ENCODE results near the gene RETREG1. TPM values are rescaled to one million over a fixed set of nuclear protein-coding genes. Genes with fewer than 3 reads are reported as not detected.
"Not testable (repeated sequence)": the region's sequence is repeated elsewhere in the genome, so short reads cannot be mapped to it uniquely, and the experiment has no call there.

Gene RETREG1
- total RNA-seq, 1 donor from 2014 or later = 8.3 TPM

GRCh38 chr5:16546732-16547131 lies 70.1 kb downstream of the RETREG1 start:
- DNase-seq (ENCODE audit: low spot score in 2 of 2, unreplicated experiment in 2 of 2) = no peak
- Mint-ChIP-seq H3K4me3 (no peak overlapping the region), H3K9me3 (peaks cover 3% of the 10 kb centered on the region), H3K27me3 (ENCODE audit: low read depth) (no peaks in the 10 kb centered on the region), H3K36me3 (no peaks in the 10 kb centered on the region), H3K4me1 (peaks cover 6% of the 10 kb centered on the region), H3K27ac (peak overlapping the region; percentile 58)
- TF ChIP-seq CTCF (IDR thresholded peaks at IDR 0.05; ENCODE audit: unreplicated experiment) = no peak

- no peak for DNase-seq (ENCODE audit: low spot score in 2 of 2, unreplicated experiment in 2 of 2)
- no peaks in the 10 kb centered on the region for H3K36me3 Mint-ChIP-seq
- H3K4me3 Mint-ChIP-seq = no peak overlapping the region
- no peak overlapping the region for H3K27ac Mint-ChIP-seq
- H3K9me3 Mint-ChIP-seq = no peaks in the 10 kb centered on the region
- TF ChIP-seq CTCF (IDR thresholded peaks at IDR 0.05; ENCODE audit: unreplicated experiment) = no peak
- H3K4me1 Mint-ChIP-seq = peaks cover 6% of the 10 kb centered on the region
- H3K27me3 Mint-ChIP-seq (ENCODE audit: low read depth) = peaks cover 2% of the 10 kb centered on the region
Measured at GRCh38 chr5:16544607-16545374, 72.0 kb downstream of the RETREG1 start.

- not testable (repeated sequence) for H3K4me1 Mint-ChIP-seq; H3K9me3 Mint-ChIP-seq; H3K4me3 Mint-ChIP-seq; H3K36me3 Mint-ChIP-seq; DNase-seq (ENCODE audit: low spot score in 2 of 2, unreplicated experiment in 2 of 2); H3K27me3 Mint-ChIP-seq (ENCODE audit: low read depth); H3K27ac Mint-ChIP-seq
Measured at GRCh38 chr5:16543206-16543605, 73.6 kb downstream of the RETREG1 start.

GRCh38 chr5:16542236-16542635 lies 74.6 kb downstream of the RETREG1 start:
- no peak for TF ChIP-seq CTCF (IDR thresholded peaks at IDR 0.05; ENCODE audit: unreplicated experiment)
- Mint-ChIP-seq H3K4me3 (no peak overlapping the region), H3K9me3 (no peaks in the 10 kb centered on the region), H3K4me1 (peaks cover 6% of the 10 kb centered on the region), H3K27me3 (ENCODE audit: low read depth) (peaks cover 2% of the 10 kb centered on the region), H3K36me3 (no peaks in the 10 kb centered on the region), H3K27ac (no peak overlapping the region)
- DNase-seq (ENCODE audit: low spot score in 2 of 2, unreplicated experiment in 2 of 2) = no peak

GRCh38 chr5:16541592-16541991 lies 75.2 kb downstream of the RETREG1 start:
- not testable (repeated sequence) for H3K4me3 Mint-ChIP-seq; DNase-seq (ENCODE audit: low spot score in 2 of 2, unreplicated experiment in 2 of 2); H3K9me3 Mint-ChIP-seq; H3K36me3 Mint-ChIP-seq; H3K4me1 Mint-ChIP-seq; H3K27ac Mint-ChIP-seq; H3K27me3 Mint-ChIP-seq (ENCODE audit: low read depth)

GRCh38 chr5:16540421-16540820 lies 76.4 kb downstream of the RETREG1 start:
- Mint-ChIP-seq H3K27ac (no peak overlapping the region), H3K4me3 (no peak overlapping the region), H3K36me3 (no peaks in the 10 kb centered on the region), H3K4me1 (no peaks in the 10 kb centered on the region), H3K27me3 (ENCODE audit: low read depth) (peaks cover 2% of the 10 kb centered on the region), H3K9me3 (no peaks in the 10 kb centered on the region)
- DNase-seq (ENCODE audit: low spot score in 2 of 2, unreplicated experiment in 2 of 2) = no peak
- TF ChIP-seq CTCF (IDR thresholded peaks at IDR 0.05; ENCODE audit: unreplicated experiment) = no peak

Measured in mesothelial cell of epicardium (in vitro differentiated cells).